Mucosa of descending colon (tissue), 3 donors: ENCODE measurements around the gene TUBGCP3. TPM values are rescaled to one million over a fixed set of nuclear protein-coding genes. Genes with fewer than 3 reads are reported as not detected.
A peak's percentile ranks its signal among the peaks of the same experiment; 100 is the strongest.

ENCODE experiments used
- ATAC-seq: fragments of 200-7000 bp; cut with Tn5 transposase; one replicate; pipeline ENCODE4 v1.9.1; 2020; ENCODE audit warnings: mild to moderate bottlenecking, moderate library complexity
- DNase-seq, 3 donors: peaks; one replicate each; pipeline ENCODE4 v3.0.0-alpha.2; 2020
- H3K36me3 ChIP-seq: fragments of 200-600 bp; one replicate; pipeline ENCODE4 v1.8.0; 2021; ENCODE audit warnings: low read depth, mild to moderate bottlenecking
- H3K4me1 ChIP-seq: fragments of 200-600 bp; one replicate; pipeline ENCODE4 v1.8.0; 2021; ENCODE audit warnings: low read depth, mild to moderate bottlenecking
- H3K4me3 ChIP-seq: fragments of 200-600 bp; one replicate; pipeline ENCODE4 v1.8.0; 2021; ENCODE audit warnings: mild to moderate bottlenecking
- H3K9me3 ChIP-seq: fragments of 200-600 bp; one replicate; pipeline ENCODE4 v1.8.0; 2021; ENCODE audit warnings: mild to moderate bottlenecking
- CTCF ChIP-seq: fragments of 200-600 bp; IDR thresholded peaks from one replicate; pipeline ENCODE4 v1.8.0; 2022; ENCODE audit warnings: antibody characterized with exemption, mild to moderate bottlenecking
- intact Hi-C, 2 donors: fragments of 100-400 bp; cut with DNase I in 1 of 2; cut with micrococcal nuclease in 1 of 2; formaldehyde crosslinking; loops; one replicate each; pipeline versions ENCODE4 v1.11.0 to v1.11.1; 2022; cut with DNase I, micrococcal nuclease
- total RNA-seq, 3 donors: library from RNA; stranded (reverse); fragmentation: NEBNext Ultra II Directional in 2 of 3; extraction: Animal tissue kit (Norgen Biotek cat#: 25700) in 2 of 3; gene quantifications; one replicate each; pipeline versions ENCODE4 v1.2.1 to v1.2.4, GENCODE V29; 2021 to 2023
- donor health status: DM: no; HTN: no; CAD: no; lungs with moderate emphysema.
- donor health status: DM: no; HTN: no; CAD: no.
- donor health status: DM: no; HTN: yes; CAD: no.

The TUBGCP3 gene
- total RNA-seq, 3 donors from 2014 or later, result 27.7 to 44.8 (median 32.7) TPM

GRCh38 chr13:112575675-112576074 is 12.3 kb downstream of the TUBGCP3 start:
- intact Hi-C loops, result no loop called here
- no peak for TF ChIP-seq CTCF
- no peak overlapping the region for H3K4me3 ChIP-seq
- H3K9me3 ChIP-seq, result no peaks in the 10 kb centered on the region
- DNase-seq (no peak), ATAC-seq (no peak)
- peaks cover 3% of the 10 kb centered on the region for H3K4me1 ChIP-seq
- no peaks in the 10 kb centered on the region for H3K36me3 ChIP-seq

- DNase-seq (no peak), ATAC-seq (no peak)
- no peaks in the 10 kb centered on the region for H3K4me1 ChIP-seq
- no peaks in the 10 kb centered on the region for H3K36me3 ChIP-seq
- intact Hi-C loops, result no loop called here
- no peak overlapping the region for H3K4me3 ChIP-seq
- no peak for TF ChIP-seq CTCF
- no peaks in the 10 kb centered on the region for H3K9me3 ChIP-seq
Observed at GRCh38 chr13:112574834-112575613, 12.9 kb downstream of the TUBGCP3 start.

GRCh38 chr13:112574416-112574815 is 13.5 kb downstream of the TUBGCP3 start:
- Histone ChIP-seq H3K4me3 (no peak overlapping the region), H3K9me3 (no peaks in the 10 kb centered on the region), H3K36me3 (no peaks in the 10 kb centered on the region), H3K4me1 (no peaks in the 10 kb centered on the region)
- no peak for TF ChIP-seq CTCF
- intact Hi-C loops, result no loop called here
- ATAC-seq (no peak), DNase-seq (no peak)

GRCh38 chr13:112573710-112574109 is 14.2 kb downstream of the TUBGCP3 start:
- TF ChIP-seq CTCF, result no peak
- no peaks in the 10 kb centered on the region for H3K4me1 ChIP-seq
- intact Hi-C loops, result no loop called here
- H3K9me3 ChIP-seq, result no peaks in the 10 kb centered on the region
- H3K36me3 ChIP-seq, result no peaks in the 10 kb centered on the region
- no peak for DNase-seq
- no peak overlapping the region for H3K4me3 ChIP-seq
- peak; percentile 12 for ATAC-seq

- intact Hi-C loops, result no loop called here
- DNase-seq (no peak), ATAC-seq (no peak)
- H3K4me3 ChIP-seq, result no peak overlapping the region
- H3K36me3 ChIP-seq, result no peaks in the 10 kb centered on the region
- H3K9me3 ChIP-seq, result no peaks in the 10 kb centered on the region
- no peak for TF ChIP-seq CTCF
- H3K4me1 ChIP-seq, result no peaks in the 10 kb centered on the region
Observed at GRCh38 chr13:112572366-112572765, 15.6 kb downstream of the TUBGCP3 start.

GRCh38 chr13:112569821-112570220 is 18.1 kb downstream of the TUBGCP3 start:
- intact Hi-C loops, result no loop called here
- Histone ChIP-seq H3K4me1 (no peaks in the 10 kb centered on the region), H3K9me3 (no peaks in the 10 kb centered on the region), H3K36me3 (no peaks in the 10 kb centered on the region), H3K4me3 (no peak overlapping the region)
- ATAC-seq (no peak), DNase-seq (no peak)
- no peak for TF ChIP-seq CTCF
